Colonic mucosa (tissue), 4 donors: ENCODE measurements around the gene ZMYND8. TPM values are rescaled to one million over a fixed set of nuclear protein-coding genes. Genes with fewer than 3 reads are reported as not detected.
A peak's percentile ranks its signal among the peaks of the same experiment; 100 is the strongest.

ENCODE experiments used
- DNase-seq: peaks from one replicate; pipeline ENCODE4 v3.0.0-alpha.2; 2020
- H3K27ac ChIP-seq: fragments of 200-600 bp; one replicate; pipeline ENCODE4 v1.8.0; 2021
- H3K27me3 ChIP-seq: fragments of 200-600 bp; one replicate; pipeline ENCODE4 v1.8.0; 2021
- H3K36me3 ChIP-seq: fragments of 200-600 bp; one replicate; pipeline ENCODE4 v1.8.0; 2021
- H3K4me1 ChIP-seq: fragments of 200-600 bp; one replicate; pipeline ENCODE4 v1.8.0; 2021; ENCODE audit warnings: mild to moderate bottlenecking
- H3K4me3 ChIP-seq: fragments of 200-600 bp; one replicate; pipeline ENCODE4 v1.8.0; 2021
- H3K9ac ChIP-seq, 2 donors: one replicate each; pipeline ENCODE4 v1.7.0; 2013; ENCODE audit warnings: control low read depth in 2 of 2, low read depth in 2 of 2, low read length in 2 of 2
- H3K9me3 ChIP-seq: fragments of 200-600 bp; one replicate; pipeline ENCODE4 v1.8.0; 2021
- intact Hi-C: fragments of 100-400 bp; cut with DNase I; formaldehyde crosslinking; loops from one replicate; pipeline ENCODE4 v1.14.1; 2022
- total RNA-seq, 2 donors: library from RNA; stranded (reverse); fragmentation: NEBNext Ultra II Directional in 1 of 2; extraction: Animal tissue kit (Norgen Biotek cat#: 25700) in 1 of 2; gene quantifications; one replicate each; pipeline ENCODE4 v1.2.1, GENCODE V29; 2021
- TF ChIP-seq, protein P1 (sequence below): fragments of 200-600 bp; IDR thresholded peaks from one replicate; pipeline ENCODE4 v1.8.0; 2022; ENCODE audit warnings: antibody characterized with exemption, mild to moderate bottlenecking
- donor health status: healthy.
- donor health status: DM: no; HTN: no; CAD: no.
- donor health status: DM: no; HTN: no; CAD: no.

The ZMYND8 gene
- total RNA-seq, 2 donors from 2014 or later: 45.4 to 53.1 TPM

GRCh38 chr20:47258745-47259695 lies 97.5 kb downstream of the ZMYND8 start:
- no peak overlapping the region for H3K4me3 ChIP-seq
- no peak for DNase-seq
- intact Hi-C loops: no loop called here
- no peak overlapping the region for H3K27ac ChIP-seq
- H3K36me3 ChIP-seq: peaks cover 11% of the 10 kb centered on the region
- H3K27me3 ChIP-seq: no peaks in the 10 kb centered on the region
- TF ChIP-seq, protein P1, sequence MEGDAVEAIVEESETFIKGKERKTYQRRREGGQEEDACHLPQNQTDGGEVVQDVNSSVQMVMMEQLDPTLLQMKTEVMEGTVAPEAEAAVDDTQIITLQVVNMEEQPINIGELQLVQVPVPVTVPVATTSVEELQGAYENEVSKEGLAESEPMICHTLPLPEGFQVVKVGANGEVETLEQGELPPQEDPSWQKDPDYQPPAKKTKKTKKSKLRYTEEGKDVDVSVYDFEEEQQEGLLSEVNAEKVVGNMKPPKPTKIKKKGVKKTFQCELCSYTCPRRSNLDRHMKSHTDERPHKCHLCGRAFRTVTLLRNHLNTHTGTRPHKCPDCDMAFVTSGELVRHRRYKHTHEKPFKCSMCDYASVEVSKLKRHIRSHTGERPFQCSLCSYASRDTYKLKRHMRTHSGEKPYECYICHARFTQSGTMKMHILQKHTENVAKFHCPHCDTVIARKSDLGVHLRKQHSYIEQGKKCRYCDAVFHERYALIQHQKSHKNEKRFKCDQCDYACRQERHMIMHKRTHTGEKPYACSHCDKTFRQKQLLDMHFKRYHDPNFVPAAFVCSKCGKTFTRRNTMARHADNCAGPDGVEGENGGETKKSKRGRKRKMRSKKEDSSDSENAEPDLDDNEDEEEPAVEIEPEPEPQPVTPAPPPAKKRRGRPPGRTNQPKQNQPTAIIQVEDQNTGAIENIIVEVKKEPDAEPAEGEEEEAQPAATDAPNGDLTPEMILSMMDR: no peak
- no peaks in the 10 kb centered on the region for H3K9me3 ChIP-seq
- H3K4me1 ChIP-seq: no peaks in the 10 kb centered on the region
- H3K9ac ChIP-seq: peak overlapping the region in 1 of 2 donors; percentile 20

GRCh38 chr20:47257771-47258170 lies 98.7 kb downstream of the ZMYND8 start:
- TF ChIP-seq, protein P1: no peak
- no peak overlapping the region for H3K4me3 ChIP-seq
- no peak for DNase-seq
- no peak overlapping the region for H3K9ac ChIP-seq
- H3K27me3 ChIP-seq: no peaks in the 10 kb centered on the region
- H3K4me1 ChIP-seq: no peaks in the 10 kb centered on the region
- no peaks in the 10 kb centered on the region for H3K9me3 ChIP-seq
- H3K27ac ChIP-seq: no peak overlapping the region
- intact Hi-C loops: no loop called here
- H3K36me3 ChIP-seq: peaks cover 11% of the 10 kb centered on the region

GRCh38 chr20:47257256-47257655 lies 99.2 kb downstream of the ZMYND8 start:
- no peak overlapping the region for H3K4me3 ChIP-seq
- DNase-seq: no peak
- H3K27ac ChIP-seq: no peak overlapping the region
- TF ChIP-seq, protein P1: no peak
- H3K9ac ChIP-seq: no peak overlapping the region
- H3K9me3 ChIP-seq: no peaks in the 10 kb centered on the region
- intact Hi-C loops: no loop called here
- H3K36me3 ChIP-seq: peaks cover 11% of the 10 kb centered on the region
- H3K27me3 ChIP-seq: no peaks in the 10 kb centered on the region
- H3K4me1 ChIP-seq: no peaks in the 10 kb centered on the region

GRCh38 chr20:47256668-47257236 lies 99.7 kb downstream of the ZMYND8 start:
- Histone ChIP-seq H3K9me3 (no peaks in the 10 kb centered on the region), H3K9ac (no peak overlapping the region), H3K27me3 (no peaks in the 10 kb centered on the region), H3K4me1 (no peaks in the 10 kb centered on the region), H3K27ac (no peak overlapping the region), H3K4me3 (no peak overlapping the region), H3K36me3 (peaks cover 11% of the 10 kb centered on the region)
- intact Hi-C loops: no loop called here
- no peak for DNase-seq
- TF ChIP-seq, protein P1: no peak

GRCh38 chr20:47253872-47254271 lies 102.6 kb downstream of the ZMYND8 start:
- Histone ChIP-seq H3K27me3 (no peaks in the 10 kb centered on the region), H3K27ac (no peak overlapping the region), H3K9ac (no peak overlapping the region), H3K4me1 (no peaks in the 10 kb centered on the region), H3K4me3 (no peak overlapping the region), H3K9me3 (no peaks in the 10 kb centered on the region), H3K36me3 (no peaks in the 10 kb centered on the region)
- DNase-seq: no peak
- TF ChIP-seq, protein P1: no peak
- intact Hi-C loops: no loop called here
